Right atrium auricular region (tissue), 2 donors: ENCODE data around the gene ZBTB20. TPM values are rescaled to one million over a fixed set of nuclear protein-coding genes. Genes with fewer than 3 reads are reported as not detected.

Source experiments
- DNase-seq: peaks from one replicate; pipeline ENCODE4 v3.0.0-alpha.2; 2019; ENCODE audit warnings: low spot score
- H3K27ac ChIP-seq, 2 donors: fragments of 200-600 bp; sonication (generic); 1 replicate in 1 of 2; 2 replicates in 1 of 2; pipeline ENCODE4 v1.5.1; 2016 to 2019
- H3K27me3 ChIP-seq, 2 donors: fragments of 200-600 bp; sonication (generic); one replicate each; pipeline versions ENCODE4 v1.5.1 to v1.6.0; 2017 to 2019
- H3K36me3 ChIP-seq: fragments of 200-600 bp; sonication (generic); one replicate; pipeline ENCODE4 v1.5.1; 2016
- H3K4me1 ChIP-seq, 2 donors: fragments of 200-600 bp; sonication (generic); one replicate each; pipeline versions ENCODE4 v1.5.1 to v1.6.0; 2017 to 2019
- H3K4me3 ChIP-seq, 2 donors: fragments of 200-600 bp; sonication (generic); 1 replicate in 1 of 2; 2 replicates in 1 of 2; pipeline ENCODE4 v1.5.1; 2017 to 2019; ENCODE audit warnings: mild to moderate bottlenecking in 1 of 2, moderate library complexity in 1 of 2
- H3K9me3 ChIP-seq, 2 donors: fragments of 200-600 bp; sonication (generic); one replicate each; pipeline ENCODE4 v1.5.1; 2019
- CTCF ChIP-seq, 2 donors: fragments of 200-600 bp; sonication (generic); IDR thresholded peaks; one replicate each; pipeline ENCODE4 v1.5.1; 2019; ENCODE audit warnings: antibody characterized with exemption in 2 of 2
- total RNA-seq, 2 donors: library from RNA; depleted of rRNA; stranded (reverse); fragments of >200 nt; gene quantifications; one replicate each; pipeline ENCODE4 v1.1.0, GENCODE V29; 2016

ZBTB20 gene
- total RNA-seq, 2 donors from 2014 or later, result 84.6 to 90.8 TPM

GRCh38 chr3:114380233-114380651, 766.8 kb downstream of the ZBTB20 start:
- H3K4me1 ChIP-seq, result peaks cover 0 to 71% of the 10 kb centered on the region in 2 donors

DNA sequence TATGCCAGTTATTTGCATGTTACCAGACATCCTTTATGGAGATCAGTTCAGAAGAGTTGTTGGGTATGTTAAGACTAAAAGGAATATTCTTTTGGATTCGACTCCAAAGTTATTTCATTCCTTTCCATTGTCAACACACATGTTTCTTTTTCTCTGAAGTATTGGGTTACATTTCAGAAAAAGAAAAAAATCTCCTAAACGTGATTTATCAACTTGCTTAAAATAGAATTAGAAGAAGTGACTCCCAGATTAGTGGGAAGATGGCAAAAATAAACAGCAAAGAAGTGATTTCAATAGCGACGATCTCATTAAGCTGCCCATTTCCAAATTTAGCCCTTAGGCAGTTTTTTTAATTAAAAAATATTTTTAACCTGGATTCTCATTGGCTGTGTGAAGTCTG, 767.8 kb downstream of the ZBTB20 start:
- H3K4me1 ChIP-seq, result peaks cover 0 to 71% of the 10 kb centered on the region in 2 donors
- no peaks in the 10 kb centered on the region for H3K27me3 ChIP-seq
- H3K9me3 ChIP-seq, result no peaks in the 10 kb centered on the region
- no peak overlapping the region for H3K4me3 ChIP-seq
- TF ChIP-seq CTCF (IDR thresholded peaks at IDR 0.05), result no peak
- peaks cover 17% of the 10 kb centered on the region for H3K36me3 ChIP-seq
- no peak for DNase-seq
- H3K27ac ChIP-seq, result peak overlapping the region; percentile 42 to 79

More at GRCh38 chr3:114380233-114380651, 766.8 kb downstream of the ZBTB20 start:
- DNase-seq, result peak; percentile 86
- peak overlapping the region; percentile 42 to 79 for H3K27ac ChIP-seq
- H3K9me3 ChIP-seq, result no peaks in the 10 kb centered on the region
- TF ChIP-seq CTCF (IDR thresholded peaks at IDR 0.05), result no peak
- peaks cover 17% of the 10 kb centered on the region for H3K36me3 ChIP-seq
- no peak overlapping the region for H3K4me3 ChIP-seq
- no peaks in the 10 kb centered on the region for H3K27me3 ChIP-seq

- peak overlapping the region; percentile 7 to 79 for H3K27ac ChIP-seq
- H3K9me3 ChIP-seq, result no peaks in the 10 kb centered on the region
- H3K27me3 ChIP-seq, result no peaks in the 10 kb centered on the region
- no peak for TF ChIP-seq CTCF (IDR thresholded peaks at IDR 0.05)
- H3K4me1 ChIP-seq, result peaks cover 0 to 70% of the 10 kb centered on the region in 2 donors
- DNase-seq, result no peak
- H3K36me3 ChIP-seq, result peaks cover 17% of the 10 kb centered on the region
- no peak overlapping the region for H3K4me3 ChIP-seq
Observed at GRCh38 chr3:114378760-114379159, 768.3 kb downstream of the ZBTB20 start.

DNA sequence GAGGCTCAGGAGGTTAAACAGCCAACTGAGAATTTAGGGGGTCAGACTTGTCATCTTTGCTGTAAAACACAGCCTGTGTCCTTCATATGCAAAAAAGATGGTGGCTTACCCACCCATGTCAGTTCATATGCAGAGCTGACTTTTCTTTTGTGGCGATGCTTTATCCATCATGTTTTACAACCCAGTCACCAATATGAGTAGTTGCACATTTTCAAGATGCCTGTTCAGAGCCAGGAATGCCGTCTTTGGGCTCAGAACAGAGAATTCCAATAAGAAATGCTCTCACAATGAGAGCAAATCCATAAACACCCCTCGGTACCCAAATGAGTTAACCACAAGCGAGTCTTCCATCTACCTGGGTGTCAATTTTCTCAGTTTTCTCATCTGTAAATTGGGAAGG, 769.7 kb downstream of the ZBTB20 start:
- H3K4me3 ChIP-seq, result no peak overlapping the region
- H3K27me3 ChIP-seq, result no peaks in the 10 kb centered on the region
- H3K9me3 ChIP-seq, result no peaks in the 10 kb centered on the region
- H3K36me3 ChIP-seq, result peaks cover 17% of the 10 kb centered on the region
- no peak for DNase-seq
- peak overlapping the region in 1 of 2 donors; percentile 7 for H3K27ac ChIP-seq
- TF ChIP-seq CTCF (IDR thresholded peaks at IDR 0.05), result no peak
- H3K4me1 ChIP-seq, result peaks cover 0 to 68% of the 10 kb centered on the region in 2 donors

GRCh38 chr3:114376516-114377185, 770.4 kb downstream of the ZBTB20 start:
- Histone ChIP-seq H3K4me3 (no peak overlapping the region), H3K9me3 (no peaks in the 10 kb centered on the region), H3K36me3 (peaks cover 17% of the 10 kb centered on the region), H3K27ac (peak overlapping the region in 1 of 2 donors; percentile 51), H3K27me3 (no peaks in the 10 kb centered on the region), H3K4me1 (peaks cover 0 to 68% of the 10 kb centered on the region in 2 donors)
- no peak for TF ChIP-seq CTCF (IDR thresholded peaks at IDR 0.05)
- DNase-seq, result no peak
